Large intestine (tissue), 3 donors: ENCODE results near the gene ACSBG1. TPM values are rescaled to one million over a fixed set of nuclear protein-coding genes. Genes with fewer than 3 reads are reported as not detected.
A peak's percentile ranks its signal among the peaks of the same experiment; 100 is the strongest.

ENCODE experiments used
- DNase-seq, 2 donors: peaks; one replicate each; pipeline versions ENCODE4 v3.0.0 to v3.0.0-alpha.2; 2013
- H3K27ac ChIP-seq: one replicate; pipeline ENCODE4 v1.5.1; 2013; ENCODE audit warnings: low read length
- H3K27me3 ChIP-seq: 2 replicates; pipeline ENCODE4 v1.6.1; 2013; ENCODE audit warnings: low read length; ENCODE audit not compliant: control insufficient read depth, insufficient read depth
- H3K36me3 ChIP-seq: 2 replicates; pipeline ENCODE4 v1.6.1; 2013; ENCODE audit warnings: low read length; ENCODE audit not compliant: control insufficient read depth, insufficient read depth
- H3K4me1 ChIP-seq: one replicate; pipeline ENCODE4 v1.6.1; 2013; ENCODE audit warnings: low read length; ENCODE audit not compliant: control insufficient read depth, insufficient read depth
- H3K4me3 ChIP-seq: one replicate; pipeline ENCODE4 v1.5.1; 2013; ENCODE audit warnings: low read length
- H3K9me3 ChIP-seq: one replicate; pipeline ENCODE4 v1.6.1; 2013; ENCODE audit warnings: mild to moderate bottlenecking, low read depth, low read length, moderate library complexity; ENCODE audit not compliant: control insufficient read depth
- WGBS: methylation state at CpG from one replicate; pipeline ENCODE4 v1.1.5; 2013; ENCODE audit warnings: low lambda C conversion rate; ENCODE audit not compliant: insufficient coverage; 5-methylcytosine and 5-hydroxymethylcytosine counted together
- polyA plus RNA-seq: library from polyadenylated mRNA; unstranded; fragments of 120-200 nt; gene quantifications from one replicate; pipeline ENCODE4 v1.2.1, GENCODE V29; 2013

The ACSBG1 gene
- polyA plus RNA-seq, 1 donor, result 1.1 TPM

GRCh38 chr15:78242128-78242527, 7.8 kb upstream of the ACSBG1 start:
- DNase-seq, result peak; percentile 68 to 82
- H3K36me3 ChIP-seq, result no peaks in the 10 kb centered on the region
- peaks cover 28% of the 10 kb centered on the region for H3K4me1 ChIP-seq
- H3K4me3 ChIP-seq, result no peak overlapping the region
- no peaks in the 10 kb centered on the region for H3K27me3 ChIP-seq
- no CpG with 5 or more reads among the region's 5 CpGs for WGBS
- peak overlapping the region; percentile 73 for H3K27ac ChIP-seq
- no peaks in the 10 kb centered on the region for H3K9me3 ChIP-seq

GRCh38 chr15:78241017-78241416, 6.7 kb upstream of the ACSBG1 start:
- H3K4me1 ChIP-seq, result peaks cover 28% of the 10 kb centered on the region
- DNase-seq, result peak; percentile 66 to 76
- no CpG with 5 or more reads among the region's 12 CpGs for WGBS

DNA sequence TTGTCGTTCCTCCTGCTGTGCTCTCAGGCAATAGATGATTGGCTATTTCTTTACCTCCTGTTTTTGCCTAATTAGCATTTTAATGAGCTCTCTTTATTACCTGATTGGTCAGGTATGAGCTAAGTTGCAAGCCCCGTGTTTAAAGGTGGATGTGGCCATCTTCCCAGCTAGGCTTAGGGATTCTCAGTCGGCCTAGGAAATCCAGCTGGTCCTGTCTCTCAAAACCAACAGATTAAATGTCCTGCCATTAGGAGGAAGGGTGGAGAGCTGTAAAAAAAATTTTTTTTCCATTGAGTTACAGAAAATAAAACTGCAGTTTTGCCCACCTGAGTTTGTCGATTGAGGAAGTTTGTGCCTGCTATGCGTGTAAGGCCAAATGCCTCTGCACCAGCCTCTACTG, 5.4 kb upstream of the ACSBG1 start:
- WGBS, result no CpG with 5 or more reads among the region's 5 CpGs
- H3K4me1 ChIP-seq, result peaks cover 28% of the 10 kb centered on the region
- no peaks in the 10 kb centered on the region for H3K9me3 ChIP-seq
- no peak overlapping the region for H3K4me3 ChIP-seq
- no peaks in the 10 kb centered on the region for H3K36me3 ChIP-seq
- DNase-seq, result no peak
- no peaks in the 10 kb centered on the region for H3K27me3 ChIP-seq
- H3K27ac ChIP-seq, result no peak overlapping the region

More at GRCh38 chr15:78241017-78241416, 6.7 kb upstream of the ACSBG1 start:
- no peaks in the 10 kb centered on the region for H3K27me3 ChIP-seq
- no peaks in the 10 kb centered on the region for H3K9me3 ChIP-seq
- no peak overlapping the region for H3K27ac ChIP-seq
- no peaks in the 10 kb centered on the region for H3K36me3 ChIP-seq
- H3K4me3 ChIP-seq, result no peak overlapping the region

DNA sequence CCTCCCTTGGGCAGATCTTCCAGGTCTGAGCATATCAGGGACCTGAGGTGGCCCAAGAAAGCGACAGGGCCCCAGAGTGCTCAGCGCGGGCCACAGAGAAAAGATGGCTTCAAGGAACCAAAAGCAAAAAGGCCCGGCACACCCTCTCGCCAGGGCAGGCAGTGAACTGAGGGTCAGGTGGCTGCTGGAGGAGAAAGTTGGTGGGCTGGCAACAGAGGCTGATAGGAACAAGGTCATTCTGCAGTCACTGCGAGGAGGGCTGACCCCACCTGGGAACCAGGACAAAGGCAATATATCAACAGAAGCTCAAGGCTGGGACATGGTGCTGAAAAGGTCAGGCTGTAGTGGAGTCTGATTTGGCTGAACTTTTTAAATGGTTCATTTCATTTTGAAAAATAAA, 2.8 kb upstream of the ACSBG1 start:
- DNase-seq, result no peak
- H3K4me3 ChIP-seq, result no peak overlapping the region
- no peaks in the 10 kb centered on the region for H3K27me3 ChIP-seq
- peaks cover 10% of the 10 kb centered on the region for H3K4me1 ChIP-seq
- H3K9me3 ChIP-seq, result no peaks in the 10 kb centered on the region
- no peaks in the 10 kb centered on the region for H3K36me3 ChIP-seq
- H3K27ac ChIP-seq, result no peak overlapping the region
- WGBS, result no CpG with 5 or more reads among the region's 6 CpGs

DNA sequence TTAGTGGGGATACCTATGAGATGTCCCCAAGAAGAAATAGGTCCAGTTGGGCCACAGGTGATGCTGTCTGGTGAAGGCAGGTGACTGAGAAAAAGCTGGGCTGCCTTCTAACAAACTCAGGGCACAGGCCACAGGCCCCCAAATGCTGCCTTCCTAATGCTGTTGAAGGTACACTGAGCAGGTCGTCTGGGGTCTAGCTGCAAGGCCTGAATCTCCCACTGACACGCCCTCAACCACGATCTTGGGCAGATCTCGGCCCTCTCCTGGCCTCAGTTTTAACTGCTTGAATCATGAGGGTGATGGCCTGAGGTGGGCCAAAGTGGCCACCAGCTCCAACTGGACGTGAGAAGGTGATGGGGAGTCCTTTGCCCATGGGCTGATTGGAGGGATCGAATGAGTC, 2.1 kb upstream of the ACSBG1 start:
- Histone ChIP-seq H3K27me3 (no peaks in the 10 kb centered on the region), H3K4me1 (peaks cover 8% of the 10 kb centered on the region), H3K4me3 (no peak overlapping the region), H3K9me3 (no peaks in the 10 kb centered on the region), H3K36me3 (no peaks in the 10 kb centered on the region), H3K27ac (no peak overlapping the region)
- no CpG with 5 or more reads among the region's 6 CpGs for WGBS
- DNase-seq, result no peak

DNA sequence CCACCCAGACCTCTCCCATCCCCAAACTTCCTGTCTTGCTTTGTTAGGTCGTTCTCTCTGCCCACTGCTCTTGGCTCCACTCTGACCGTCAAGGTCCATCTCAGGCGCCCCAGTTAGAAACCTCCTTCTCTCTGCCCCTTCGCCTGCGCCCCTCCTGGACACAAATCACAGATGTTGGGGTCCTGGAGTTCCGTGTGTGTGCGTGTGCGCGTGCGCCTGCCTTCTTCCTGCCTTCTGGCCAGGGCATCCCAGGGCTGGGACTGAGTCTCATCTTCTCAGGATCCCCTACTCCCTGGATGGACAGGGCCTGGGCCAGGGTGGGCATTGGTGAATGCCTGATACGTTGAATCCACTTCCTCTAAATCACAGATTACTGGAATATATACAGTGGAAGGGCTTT, 869 bp downstream of the ACSBG1 start:
- Histone ChIP-seq H3K27ac (no peak overlapping the region), H3K27me3 (no peaks in the 10 kb centered on the region), H3K4me1 (peaks cover 8% of the 10 kb centered on the region), H3K9me3 (no peaks in the 10 kb centered on the region), H3K4me3 (no peak overlapping the region), H3K36me3 (no peaks in the 10 kb centered on the region)
- WGBS, result no CpG with 5 or more reads among the region's 11 CpGs
- no peak for DNase-seq

GRCh38 chr15:78232951-78233350, 1.4 kb downstream of the ACSBG1 start:
- Histone ChIP-seq H3K9me3 (no peaks in the 10 kb centered on the region), H3K4me1 (peaks cover 8% of the 10 kb centered on the region), H3K27me3 (no peaks in the 10 kb centered on the region), H3K4me3 (no peak overlapping the region), H3K36me3 (no peaks in the 10 kb centered on the region), H3K27ac (no peak overlapping the region)
- no CpG with 5 or more reads among the region's 5 CpGs for WGBS
- peak in 1 of 2 donors; percentile 43 for DNase-seq

- no CpG with 5 or more reads among the region's 17 CpGs for WGBS
- H3K4me3 ChIP-seq, result no peak overlapping the region
- H3K27me3 ChIP-seq, result no peaks in the 10 kb centered on the region
- H3K9me3 ChIP-seq, result peaks cover 6% of the 10 kb centered on the region
- H3K27ac ChIP-seq, result no peak overlapping the region
- H3K4me1 ChIP-seq, result peaks cover 8% of the 10 kb centered on the region
- no peak for DNase-seq
- no peaks in the 10 kb centered on the region for H3K36me3 ChIP-seq
These were observed 4.6 kb downstream of the ACSBG1 start for GRCh38 chr15:78229431-78230406.

- DNase-seq, result no peak
- Histone ChIP-seq H3K4me3 (no peak overlapping the region), H3K36me3 (no peaks in the 10 kb centered on the region), H3K4me1 (peaks cover 7% of the 10 kb centered on the region), H3K27me3 (no peaks in the 10 kb centered on the region), H3K9me3 (peaks cover 6% of the 10 kb centered on the region), H3K27ac (no peak overlapping the region)
- 100% methylated on average over 2 of the region's 8 CpGs for WGBS
These were observed 5.9 kb downstream of the ACSBG1 start for GRCh38 chr15:78228356-78228996.

GRCh38 chr15:78225783-78226541, 8.4 kb downstream of the ACSBG1 start:
- Histone ChIP-seq H3K36me3 (no peaks in the 10 kb centered on the region), H3K4me1 (no peaks in the 10 kb centered on the region), H3K4me3 (no peak overlapping the region), H3K9me3 (peaks cover 6% of the 10 kb centered on the region), H3K27me3 (no peaks in the 10 kb centered on the region), H3K27ac (no peak overlapping the region)
- WGBS, result 100% methylated on average over 3 of the region's 3 CpGs
- no peak for DNase-seq
